GM10266 (cell line): ENCODE measurements around the gene SCGB2A2.

Source experiments
- DNase-seq: peaks from one replicate; pipeline ENCODE4 v3.0.0; 2012; ENCODE audit errors: extremely low spot score
- TF ChIP-seq, protein P1 (sequence below): IDR thresholded peaks from 2 replicates; pipeline ENCODE4 v1.5.1; 2012; ENCODE audit warnings: mild to moderate bottlenecking, low read depth; ENCODE audit not compliant: control insufficient read depth, insufficient read depth; ENCODE audit errors: missing control alignments

Gene SCGB2A2

DNA sequence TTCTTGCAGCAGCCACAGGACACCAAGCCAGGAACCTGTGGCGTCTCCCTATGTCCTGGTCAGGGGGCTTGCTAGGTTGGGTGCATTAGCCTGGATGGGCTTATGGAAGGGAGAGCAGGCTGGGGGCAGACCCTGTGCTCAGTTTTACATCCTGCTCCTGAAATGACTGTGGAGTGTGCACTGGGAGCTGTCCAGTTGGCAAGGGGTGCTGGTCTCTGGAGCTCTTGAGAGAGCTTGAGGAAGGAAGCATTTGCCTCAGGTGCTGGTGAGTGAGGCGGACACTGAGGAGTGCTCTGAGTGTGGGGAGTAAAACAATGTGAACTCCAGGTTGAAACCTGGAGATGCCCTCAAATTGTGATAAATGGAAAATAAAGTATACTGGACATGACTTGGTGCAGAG is 25.5 kb downstream of the SCGB2A2 start:
- DNase-seq, result no peak

GRCh38 chr11:62298975-62299374 is 29.0 kb downstream of the SCGB2A2 start, which contains the start of gene SCGB1D4:
Gene SCGB1D4, minus strand, starts transcription at chr11:62299075. Its CDS starts 65 bp downstream, at chr11:62299010.
- no peak for DNase-seq
- TF ChIP-seq, protein P1, sequence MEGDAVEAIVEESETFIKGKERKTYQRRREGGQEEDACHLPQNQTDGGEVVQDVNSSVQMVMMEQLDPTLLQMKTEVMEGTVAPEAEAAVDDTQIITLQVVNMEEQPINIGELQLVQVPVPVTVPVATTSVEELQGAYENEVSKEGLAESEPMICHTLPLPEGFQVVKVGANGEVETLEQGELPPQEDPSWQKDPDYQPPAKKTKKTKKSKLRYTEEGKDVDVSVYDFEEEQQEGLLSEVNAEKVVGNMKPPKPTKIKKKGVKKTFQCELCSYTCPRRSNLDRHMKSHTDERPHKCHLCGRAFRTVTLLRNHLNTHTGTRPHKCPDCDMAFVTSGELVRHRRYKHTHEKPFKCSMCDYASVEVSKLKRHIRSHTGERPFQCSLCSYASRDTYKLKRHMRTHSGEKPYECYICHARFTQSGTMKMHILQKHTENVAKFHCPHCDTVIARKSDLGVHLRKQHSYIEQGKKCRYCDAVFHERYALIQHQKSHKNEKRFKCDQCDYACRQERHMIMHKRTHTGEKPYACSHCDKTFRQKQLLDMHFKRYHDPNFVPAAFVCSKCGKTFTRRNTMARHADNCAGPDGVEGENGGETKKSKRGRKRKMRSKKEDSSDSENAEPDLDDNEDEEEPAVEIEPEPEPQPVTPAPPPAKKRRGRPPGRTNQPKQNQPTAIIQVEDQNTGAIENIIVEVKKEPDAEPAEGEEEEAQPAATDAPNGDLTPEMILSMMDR, result no peak

More for the DNA sequence above, 25.5 kb downstream of the SCGB2A2 start:
- TF ChIP-seq, protein P1, result no peak

GRCh38 chr11:62306227-62306626 is 36.3 kb downstream of the SCGB2A2 start:
- TF ChIP-seq, protein P1, result no peak
- no peak for DNase-seq

GRCh38 chr11:62307950-62308349 is 38.0 kb downstream of the SCGB2A2 start:
- no peak for DNase-seq
- TF ChIP-seq, protein P1, result no peak

DNA sequence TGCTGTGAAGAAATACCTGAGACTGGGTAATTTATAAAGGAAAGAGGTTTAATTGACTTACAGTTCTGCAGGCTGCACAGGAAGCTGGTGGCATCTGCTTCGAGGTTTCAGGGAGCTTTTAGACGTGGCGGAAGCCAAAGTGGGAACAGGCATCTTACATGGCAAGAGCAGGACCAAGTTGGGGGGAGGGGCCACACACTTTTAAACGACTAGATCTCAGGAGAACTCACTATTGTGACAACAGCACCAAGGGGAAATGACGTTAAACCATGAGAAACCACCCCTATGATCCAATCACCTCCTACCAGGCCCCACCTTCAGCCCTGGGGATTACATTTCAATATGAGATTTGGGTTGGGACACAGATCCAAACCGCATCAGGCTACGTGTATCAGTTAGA is 40.0 kb downstream of the SCGB2A2 start:
- TF ChIP-seq, protein P1, result no peak
- no peak for DNase-seq

DNA sequence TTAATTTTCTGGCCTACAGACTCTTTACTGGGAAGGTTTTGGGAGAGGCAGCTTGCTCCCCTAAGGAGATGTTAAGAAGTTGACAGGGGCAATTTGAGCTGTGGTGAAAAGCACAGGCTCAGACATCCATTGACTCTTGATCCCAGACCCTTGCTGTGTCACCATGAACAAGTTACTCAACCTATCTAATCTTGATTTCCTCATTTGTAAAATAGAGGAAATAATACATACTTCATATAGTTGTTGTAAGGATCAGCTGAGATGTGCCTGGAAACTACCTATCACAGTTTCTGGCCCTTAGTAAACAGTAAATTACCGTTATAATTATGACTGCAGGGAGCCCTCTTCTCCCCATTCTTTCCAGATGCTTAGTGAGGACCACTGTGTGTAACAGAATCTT is 45.5 kb downstream of the SCGB2A2 start:
- TF ChIP-seq, protein P1, result no peak
- DNase-seq, result no peak

GRCh38 chr11:62322524-62322923 is 52.6 kb downstream of the SCGB2A2 start:
- no peak for DNase-seq
- TF ChIP-seq, protein P1, result no peak
